NCI-H460 (cell line): ENCODE measurements around the gene DCC. TPM values are rescaled to one million over a fixed set of nuclear protein-coding genes. Genes with fewer than 3 reads are reported as not detected.
"Not testable (repeated sequence)": the region's sequence is repeated elsewhere in the genome, so short reads cannot be mapped to it uniquely, and the experiment has no call there.

Experiments
- DNase-seq: peaks from one replicate; pipeline ENCODE4 v3.0.0-alpha.2; 2016; ENCODE audit warnings: low read depth; ENCODE audit errors: extremely low read depth
- total RNA-seq: library from RNA; depleted of rRNA; stranded (reverse); fragments of >200 nt; shearing (Covaris generic); gene quantifications from 2 replicates; pipeline ENCODE4 v1.2.3, GENCODE V29; 2014

Gene DCC
- total RNA-seq, 1 experiment from 2014 or later: 0.05 TPM

GRCh38 chr18:53458268-53458667 lies 1118.3 kb downstream of the DCC start:
- DNase-seq: no peak

GRCh38 chr18:53458944-53459580 lies 1119.1 kb downstream of the DCC start:
- DNase-seq: no peak

- no peak for DNase-seq
These were observed 1127.8 kb downstream of the DCC start for GRCh38 chr18:53467756-53468155.

- DNase-seq: not testable (repeated sequence)
These were observed 1128.2 kb downstream of the DCC start for GRCh38 chr18:53468173-53468572.

- no peak for DNase-seq
These were observed 1132.5 kb downstream of the DCC start for GRCh38 chr18:53472546-53472945.

GRCh38 chr18:53478155-53478554 lies 1138.2 kb downstream of the DCC start:
- no peak for DNase-seq

- no peak for DNase-seq
These were observed 1146.3 kb downstream of the DCC start for GRCh38 chr18:53486296-53486695.

- DNase-seq: no peak
These were observed 1149.3 kb downstream of the DCC start for GRCh38 chr18:53489266-53489665.

- no peak for DNase-seq
These were observed 1150.0 kb downstream of the DCC start for GRCh38 chr18:53490019-53490418.

GRCh38 chr18:53496028-53496427 lies 1156.0 kb downstream of the DCC start:
- no peak for DNase-seq

- no peak for DNase-seq
These were observed 1164.0 kb downstream of the DCC start for GRCh38 chr18:53503914-53504441.

- DNase-seq: no peak
These were observed 1168.5 kb downstream of the DCC start for GRCh38 chr18:53508529-53508928.

GRCh38 chr18:53509886-53510285 lies 1169.9 kb downstream of the DCC start:
- no peak for DNase-seq

- DNase-seq: not testable (repeated sequence)
These were observed 1171.7 kb downstream of the DCC start for GRCh38 chr18:53511725-53512124.

- no peak for DNase-seq
These were observed 1181.1 kb downstream of the DCC start for GRCh38 chr18:53521068-53521467.

GRCh38 chr18:53526101-53526870 lies 1186.3 kb downstream of the DCC start:
- DNase-seq: no peak

- no peak for DNase-seq
These were observed 1187.4 kb downstream of the DCC start for GRCh38 chr18:53527365-53527764.

- DNase-seq: no peak
These were observed 1191.2 kb downstream of the DCC start for GRCh38 chr18:53531187-53531586.

- no peak for DNase-seq
These were observed 1191.9 kb downstream of the DCC start for GRCh38 chr18:53531896-53532295.

GRCh38 chr18:53534203-53534602 lies 1194.2 kb downstream of the DCC start:
- DNase-seq: no peak

- DNase-seq: no peak
These were observed 1194.7 kb downstream of the DCC start for GRCh38 chr18:53534695-53535094.

GRCh38 chr18:53536908-53537307 lies 1196.9 kb downstream of the DCC start:
- DNase-seq: no peak
